Endothelial cell of coronary artery (primary cell): ENCODE measurements around the gene CRYBB3. TPM values are rescaled to one million over a fixed set of nuclear protein-coding genes. Genes with fewer than 3 reads are reported as not detected.

ENCODE experiments used
- total RNA-seq: library from RNA; depleted of rRNA; stranded (reverse); fragments of >200 nt; gene quantifications from 2 replicates; pipeline ENCODE4 v1.2.3, GENCODE V29; 2014

CRYBB3 gene
- not detected in 2 replicates for total RNA-seq

GRCh38 chr22:25199731-25200520 lies at the start of gene CRYBB3:
Gene CRYBB3 (plus strand): TSS chr22:25199858. CDS start chr22:25201397, 1,539 bp downstream.

GRCh38 chr22:25219211-25219689 lies 19.6 kb downstream of the CRYBB3 start, which contains the start of gene CRYBB2:
Gene CRYBB2 (plus strand): TSS chr22:25219639. CDS start chr22:25221430, 1,791 bp downstream.

Other genes with a start within 250 kb of the CRYBB3 start
- gene KIAA1671, start 247.1 kb upstream of the CRYBB3 start, total RNA-seq: 29.4 and 32.7 TPM in 2 replicates
- gene CRYBB2, start 19.8 kb downstream of the CRYBB3 start, total RNA-seq: 0.18 TPM in 1 of 2 replicates, not detected in the other